ENCODE results near the gene SLC15A1.

DNA sequence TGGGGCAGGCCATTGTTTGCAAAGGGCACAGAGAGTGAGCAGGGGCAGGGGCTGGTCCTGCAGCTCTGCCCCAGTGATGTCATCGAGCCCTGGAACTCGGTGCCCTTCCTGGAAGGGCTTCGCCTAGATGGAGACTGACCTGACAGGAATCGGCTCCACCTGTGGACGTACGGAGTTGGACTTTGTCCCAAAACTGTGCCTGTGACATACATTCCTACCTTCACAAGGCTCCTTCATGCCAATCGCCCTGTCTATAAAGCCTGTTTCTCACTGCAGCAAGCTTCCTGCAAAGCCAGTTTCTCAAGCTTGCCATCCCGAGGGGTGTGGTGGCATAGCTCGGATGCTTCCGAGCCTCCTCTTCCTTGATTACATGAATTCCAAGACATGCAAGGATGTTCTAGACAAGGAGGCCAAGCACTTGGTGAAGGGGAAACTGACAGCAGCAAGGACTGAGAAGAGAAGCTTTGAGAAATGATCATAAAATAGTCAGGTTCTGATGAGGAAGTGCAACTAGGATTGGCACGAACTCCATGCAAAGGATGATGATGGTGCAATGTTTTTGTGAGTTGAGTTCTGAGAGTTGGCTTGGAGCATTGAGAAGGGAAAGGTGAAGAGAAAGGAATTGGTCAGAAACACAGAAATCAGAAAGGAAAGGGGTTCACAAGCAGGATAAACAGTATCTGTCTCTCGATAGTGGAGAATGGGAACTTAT is 101.9 kb downstream of the SLC15A1 start:
- TF ChIP-seq, protein P1, sequence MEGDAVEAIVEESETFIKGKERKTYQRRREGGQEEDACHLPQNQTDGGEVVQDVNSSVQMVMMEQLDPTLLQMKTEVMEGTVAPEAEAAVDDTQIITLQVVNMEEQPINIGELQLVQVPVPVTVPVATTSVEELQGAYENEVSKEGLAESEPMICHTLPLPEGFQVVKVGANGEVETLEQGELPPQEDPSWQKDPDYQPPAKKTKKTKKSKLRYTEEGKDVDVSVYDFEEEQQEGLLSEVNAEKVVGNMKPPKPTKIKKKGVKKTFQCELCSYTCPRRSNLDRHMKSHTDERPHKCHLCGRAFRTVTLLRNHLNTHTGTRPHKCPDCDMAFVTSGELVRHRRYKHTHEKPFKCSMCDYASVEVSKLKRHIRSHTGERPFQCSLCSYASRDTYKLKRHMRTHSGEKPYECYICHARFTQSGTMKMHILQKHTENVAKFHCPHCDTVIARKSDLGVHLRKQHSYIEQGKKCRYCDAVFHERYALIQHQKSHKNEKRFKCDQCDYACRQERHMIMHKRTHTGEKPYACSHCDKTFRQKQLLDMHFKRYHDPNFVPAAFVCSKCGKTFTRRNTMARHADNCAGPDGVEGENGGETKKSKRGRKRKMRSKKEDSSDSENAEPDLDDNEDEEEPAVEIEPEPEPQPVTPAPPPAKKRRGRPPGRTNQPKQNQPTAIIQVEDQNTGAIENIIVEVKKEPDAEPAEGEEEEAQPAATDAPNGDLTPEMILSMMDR (conservative IDR thresholded peaks at IDR 0.05 in 1 of 2, IDR thresholded peaks at IDR 0.05 in 1 of 2; ENCODE audit: extremely low read depth in 1 of 2, insufficient read depth in 1 of 2, low read depth in 1 of 2, low read length in 2 of 2): no peak
- no peak for TF ChIP-seq EZH2 (IDR thresholded peaks at IDR 0.05; ENCODE audit: borderline replicate concordance, low read length)

Data from mammary epithelial cell (primary cell).